UCSD-AML1 (cell line): ENCODE measurements around the gene PCDHB6.
"Not testable (repeated sequence)": the region's sequence is repeated elsewhere in the genome, so short reads cannot be mapped to it uniquely, and the experiment has no call there.

Experiments used
- DNase-seq: peaks from one replicate; lab custom pipeline; 2025; ENCODE audit not compliant: unreplicated experiment; lab: John Stamatoyannopoulos, UW

The PCDHB6 gene

DNA sequence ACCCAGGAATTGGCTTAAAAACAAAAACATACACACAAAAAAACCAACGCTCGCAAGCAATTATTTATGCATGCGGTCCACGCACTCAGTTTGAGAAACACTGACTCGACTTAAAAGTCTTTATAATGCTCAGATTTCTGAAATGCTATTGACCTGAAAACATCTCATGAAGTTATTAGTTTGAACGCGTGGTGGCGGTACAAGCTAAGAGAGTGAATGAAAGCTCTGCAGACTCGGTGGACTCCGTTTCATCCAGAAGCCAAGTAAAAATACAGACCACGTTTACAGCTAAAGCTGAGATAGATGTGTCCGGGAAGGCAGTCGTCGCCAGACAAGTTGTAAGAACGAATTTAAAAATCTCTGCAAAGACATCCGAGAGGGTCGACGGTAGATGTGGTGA lies at the start of gene PCDHB6:
Gene PCDHB6 (plus strand): TSS at position 246 of the 400 bp plus-strand sequence. CDS start 201 bp downstream, outside the sequence.
- DNase-seq: no peak

DNA sequence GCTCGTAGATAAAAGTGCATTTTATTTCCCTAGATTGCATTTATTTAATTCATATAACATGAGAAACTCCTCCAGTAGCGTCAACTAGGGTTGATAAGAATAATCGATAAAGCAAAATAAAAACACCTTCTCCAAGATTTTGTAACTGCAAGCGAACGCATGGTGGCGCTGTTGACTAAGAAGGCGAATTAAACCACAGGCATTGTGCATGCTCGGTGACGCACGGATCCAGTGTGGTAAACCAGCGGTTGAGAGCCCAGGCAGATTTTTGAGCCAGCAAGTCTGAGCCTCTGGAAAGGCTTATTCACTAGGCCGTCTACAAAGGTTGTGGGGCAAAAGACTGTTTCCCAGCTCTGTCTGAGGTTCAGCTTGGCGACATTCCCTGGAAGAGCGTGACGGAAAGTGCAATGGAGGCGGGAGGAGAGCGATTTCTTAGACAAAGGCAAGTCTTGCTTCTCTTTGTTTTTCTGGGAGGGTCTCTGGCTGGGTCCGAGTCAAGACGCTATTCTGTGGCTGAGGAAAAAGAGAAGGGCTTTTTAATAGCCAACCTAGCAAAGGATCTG lies 49.5 kb upstream of the PCDHB6 start, which contains the start of gene PCDHB3:
Gene PCDHB3 (plus strand): TSS at position 231 of the 563 bp plus-strand sequence. CDS start 177 bp downstream, at position 408.
- DNase-seq: peak; percentile 8

DNA sequence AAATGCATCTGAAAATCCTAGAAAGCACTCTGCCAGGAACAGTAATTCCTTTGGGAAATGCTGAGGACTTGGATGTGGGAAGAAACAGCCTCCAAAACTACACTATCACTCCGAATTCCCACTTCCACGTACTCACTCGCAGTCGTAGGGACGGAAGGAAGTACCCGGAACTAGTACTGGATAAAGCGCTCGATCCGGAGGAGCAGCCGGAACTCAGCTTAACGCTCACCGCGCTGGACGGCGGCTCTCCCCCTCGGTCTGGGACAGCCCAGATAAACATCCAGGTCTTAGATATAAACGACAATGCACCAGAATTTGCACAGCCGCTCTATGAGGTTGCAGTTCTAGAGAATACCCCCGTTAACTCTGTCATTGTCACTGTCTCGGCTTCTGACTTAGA lies 48.8 kb upstream of the PCDHB6 start:
- no peak for DNase-seq

DNA sequence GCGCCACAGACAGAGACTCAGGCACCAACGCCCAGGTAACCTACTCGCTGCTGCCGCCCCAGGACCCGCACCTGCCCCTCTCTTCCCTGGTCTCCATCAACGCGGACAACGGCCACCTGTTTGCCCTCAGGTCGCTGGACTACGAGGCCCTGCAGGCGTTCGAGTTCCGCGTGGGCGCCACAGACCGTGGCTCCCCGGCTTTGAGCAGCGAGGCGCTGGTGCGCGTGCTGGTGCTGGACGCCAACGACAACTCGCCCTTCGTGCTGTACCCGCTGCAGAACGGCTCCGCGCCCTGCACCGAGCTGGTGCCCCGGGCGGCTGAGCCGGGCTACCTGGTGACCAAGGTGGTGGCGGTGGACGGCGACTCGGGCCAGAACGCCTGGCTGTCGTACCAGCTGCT lies 47.8 kb upstream of the PCDHB6 start:
- not testable (repeated sequence) for DNase-seq

DNA sequence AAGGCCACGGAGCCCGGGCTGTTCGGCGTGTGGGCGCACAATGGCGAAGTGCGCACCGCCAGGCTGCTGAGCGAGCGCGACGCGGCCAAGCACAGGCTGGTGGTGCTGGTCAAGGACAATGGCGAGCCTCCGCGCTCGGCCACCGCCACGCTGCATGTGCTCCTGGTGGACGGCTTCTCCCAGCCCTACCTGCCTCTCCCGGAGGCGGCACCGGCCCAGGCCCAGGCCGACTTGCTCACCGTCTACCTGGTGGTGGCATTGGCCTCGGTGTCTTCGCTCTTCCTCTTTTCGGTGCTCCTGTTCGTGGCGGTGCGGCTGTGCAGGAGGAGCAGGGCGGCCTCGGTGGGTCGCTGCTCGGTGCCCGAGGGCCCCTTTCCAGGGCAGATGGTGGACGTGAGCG lies 47.4 kb upstream of the PCDHB6 start:
- not testable (repeated sequence) for DNase-seq

DNA sequence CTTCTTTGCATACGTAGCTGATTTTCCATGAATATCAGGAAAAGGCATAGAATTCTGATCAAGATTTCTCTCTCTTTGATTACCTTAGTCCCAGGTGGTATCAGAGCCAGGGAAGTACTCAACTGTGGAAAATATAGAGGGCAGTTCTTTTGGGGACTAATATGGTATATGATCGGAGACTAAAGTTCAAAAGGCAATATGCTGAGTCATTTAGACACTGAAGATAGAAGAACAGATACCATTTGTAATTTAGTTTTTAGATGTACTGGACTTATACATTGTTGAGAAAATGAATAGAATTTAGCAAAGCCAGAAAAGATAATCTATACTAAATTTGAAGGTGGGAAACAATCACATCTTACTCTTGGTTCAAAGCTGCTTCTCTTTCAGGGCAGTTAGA lies 44.5 kb upstream of the PCDHB6 start:
- no peak for DNase-seq

DNA sequence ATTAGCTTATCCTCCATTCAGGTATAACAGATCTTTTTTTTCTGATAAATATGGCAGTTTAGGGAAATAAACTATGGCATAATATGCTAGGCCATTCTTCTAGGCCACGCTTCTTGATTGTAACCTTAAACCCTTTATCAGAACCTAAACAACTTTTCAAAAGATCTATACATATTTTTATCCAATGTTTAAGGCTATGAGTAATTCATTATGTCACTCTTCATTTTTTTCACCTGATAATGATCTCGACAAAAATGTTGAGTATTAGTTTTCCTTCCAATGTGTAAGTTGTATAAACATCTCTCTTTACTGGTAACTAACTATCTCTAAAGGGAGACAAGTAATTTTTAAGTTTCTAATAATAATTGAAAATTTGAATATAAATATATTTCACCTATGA lies 30.6 kb upstream of the PCDHB6 start:
- DNase-seq: no peak

DNA sequence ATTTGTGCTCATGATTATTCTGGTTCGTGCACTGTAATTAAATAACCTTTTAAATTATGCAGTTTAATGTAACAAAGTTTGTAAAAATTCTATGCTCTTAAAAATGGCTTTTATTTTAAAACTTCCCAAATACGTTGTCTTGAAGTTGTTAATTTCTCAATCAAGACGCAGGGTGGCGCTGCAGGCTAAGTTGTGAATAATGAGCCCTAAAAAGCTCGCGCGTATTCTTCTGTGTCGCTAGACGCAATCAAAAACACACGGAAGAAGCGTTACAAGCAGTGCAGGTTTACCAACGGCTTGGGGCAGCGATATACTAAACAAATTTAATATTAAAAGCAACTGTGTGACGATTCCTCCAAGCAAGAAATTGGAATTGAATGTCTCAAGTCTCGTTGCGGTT lies 28.3 kb upstream of the PCDHB6 start, which contains the start of gene PCDHB4:
Gene PCDHB4 (plus strand): TSS at position 256 of the 400 bp plus-strand sequence. CDS start 181 bp downstream, outside the sequence.
- DNase-seq: no peak

DNA sequence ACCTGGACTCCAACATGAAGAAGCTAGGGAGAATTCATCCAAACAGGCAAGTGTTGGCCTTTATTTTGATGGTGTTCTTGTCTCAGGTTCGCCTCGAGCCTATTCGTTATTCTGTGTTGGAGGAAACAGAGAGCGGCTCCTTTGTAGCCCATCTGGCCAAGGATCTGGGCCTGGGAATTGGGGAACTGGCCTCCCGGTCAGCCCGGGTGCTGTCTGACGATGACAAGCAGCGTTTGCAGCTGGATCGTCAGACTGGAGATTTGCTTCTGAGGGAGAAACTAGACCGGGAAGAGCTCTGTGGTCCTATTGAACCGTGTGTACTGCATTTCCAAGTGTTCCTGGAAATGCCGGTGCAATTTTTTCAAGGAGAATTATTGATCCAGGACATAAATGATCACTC lies 27.9 kb upstream of the PCDHB6 start:
- DNase-seq: no peak

DNA sequence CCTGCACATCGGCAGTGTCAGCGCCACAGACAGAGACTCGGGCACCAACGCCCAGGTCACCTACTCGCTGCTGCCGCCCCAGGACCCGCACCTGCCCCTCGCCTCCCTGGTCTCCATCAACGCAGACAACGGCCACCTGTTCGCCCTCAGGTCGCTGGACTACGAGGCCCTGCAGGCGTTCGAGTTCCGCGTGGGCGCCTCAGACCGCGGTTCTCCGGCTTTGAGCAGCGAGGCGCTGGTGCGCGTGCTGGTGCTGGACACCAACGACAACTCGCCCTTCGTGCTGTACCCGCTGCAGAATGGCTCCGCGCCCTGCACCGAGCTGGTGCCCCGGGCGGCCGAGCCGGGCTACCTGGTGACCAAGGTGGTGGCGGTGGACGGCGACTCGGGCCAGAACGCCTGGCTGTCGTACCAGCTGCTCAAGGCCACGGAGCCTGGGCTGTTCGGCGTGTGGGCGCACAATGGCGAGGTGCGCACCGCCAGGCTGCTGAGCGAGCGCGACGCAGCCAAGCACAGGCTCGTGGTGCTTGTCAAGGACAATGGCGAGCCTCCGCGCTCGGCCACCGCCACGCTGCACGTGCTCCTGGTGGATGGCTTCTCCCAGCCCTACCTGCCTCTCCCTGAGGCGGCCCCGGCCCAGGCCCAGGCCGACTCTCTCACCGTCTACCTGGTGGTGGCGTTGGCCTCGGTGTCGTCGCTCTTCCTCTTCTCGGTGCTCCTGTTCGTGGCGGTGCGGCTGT lies 26.3 kb upstream of the PCDHB6 start:
- not testable (repeated sequence) for DNase-seq

DNA sequence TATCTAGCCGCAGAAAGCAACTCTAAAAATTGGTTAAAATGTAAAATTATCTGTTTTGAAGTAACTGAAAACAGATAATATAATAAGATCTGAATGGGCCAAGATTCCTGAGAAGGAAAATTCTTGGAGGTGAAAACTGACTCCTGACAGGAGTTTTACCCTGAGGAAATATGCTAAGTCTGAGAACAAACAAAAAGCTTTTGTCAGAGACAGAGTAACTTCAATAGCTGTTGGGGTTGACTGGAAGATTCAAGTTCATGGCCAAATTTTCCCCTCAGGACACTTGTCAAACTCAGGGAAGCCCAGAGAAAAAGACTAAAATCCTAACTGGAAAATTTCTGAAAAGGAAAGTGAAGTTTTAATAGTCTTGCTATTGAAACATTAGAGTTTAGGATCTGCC lies 22.6 kb upstream of the PCDHB6 start:
- no peak for DNase-seq

DNA sequence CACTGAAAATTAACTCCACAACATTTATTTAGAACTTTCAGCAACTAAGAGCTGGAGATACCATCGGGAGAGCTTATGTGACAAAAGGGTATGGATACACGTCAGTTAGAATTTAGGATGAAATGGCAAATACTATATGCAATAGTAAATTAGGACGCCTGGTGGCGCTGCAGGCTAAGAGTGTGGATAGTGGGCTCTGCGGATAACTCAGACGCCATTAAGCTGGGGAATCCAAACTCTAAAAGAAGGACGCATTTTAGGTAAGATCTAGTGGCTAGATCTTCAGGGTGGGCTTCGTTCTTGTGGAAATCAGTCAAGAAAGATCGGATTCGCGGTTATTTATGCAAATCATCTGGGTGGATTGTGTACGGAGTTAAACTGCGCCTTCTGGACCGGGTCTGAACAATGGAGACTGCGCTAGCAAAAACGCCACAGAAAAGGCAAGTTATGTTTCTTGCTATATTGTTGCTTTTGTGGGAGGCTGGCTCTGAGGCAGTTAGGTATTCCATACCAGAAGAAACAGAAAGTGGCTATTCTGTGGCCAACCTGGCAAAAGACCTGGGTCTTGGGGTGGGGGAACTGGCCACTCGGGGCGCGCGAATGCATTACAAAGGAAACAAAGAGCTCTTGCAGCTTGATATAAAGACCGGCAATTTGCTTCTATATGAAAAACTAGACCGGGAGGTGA lies 14.7 kb upstream of the PCDHB6 start, which contains the start of gene PCDHB5:
Gene PCDHB5 (plus strand): TSS at position 177 of the 688 bp plus-strand sequence. CDS start 229 bp downstream, at position 406.
- DNase-seq: no peak

DNA sequence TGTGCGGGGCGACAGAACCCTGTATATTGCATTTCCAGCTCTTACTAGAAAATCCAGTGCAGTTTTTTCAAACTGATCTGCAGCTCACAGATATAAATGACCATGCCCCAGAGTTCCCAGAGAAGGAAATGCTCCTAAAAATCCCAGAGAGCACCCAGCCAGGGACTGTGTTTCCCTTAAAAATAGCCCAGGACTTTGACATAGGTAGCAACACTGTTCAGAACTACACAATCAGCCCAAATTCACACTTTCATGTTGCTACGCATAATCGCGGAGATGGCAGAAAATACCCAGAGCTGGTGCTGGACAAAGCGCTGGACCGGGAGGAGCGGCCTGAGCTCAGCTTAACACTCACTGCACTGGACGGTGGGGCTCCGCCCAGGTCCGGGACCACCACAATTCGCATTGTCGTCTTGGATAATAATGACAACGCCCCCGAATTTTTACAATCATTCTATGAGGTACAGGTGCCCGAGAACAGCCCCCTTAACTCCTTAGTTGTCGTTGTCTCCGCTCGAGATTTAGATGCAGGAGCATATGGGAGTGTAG lies 14.1 kb upstream of the PCDHB6 start:
- no peak for DNase-seq

DNA sequence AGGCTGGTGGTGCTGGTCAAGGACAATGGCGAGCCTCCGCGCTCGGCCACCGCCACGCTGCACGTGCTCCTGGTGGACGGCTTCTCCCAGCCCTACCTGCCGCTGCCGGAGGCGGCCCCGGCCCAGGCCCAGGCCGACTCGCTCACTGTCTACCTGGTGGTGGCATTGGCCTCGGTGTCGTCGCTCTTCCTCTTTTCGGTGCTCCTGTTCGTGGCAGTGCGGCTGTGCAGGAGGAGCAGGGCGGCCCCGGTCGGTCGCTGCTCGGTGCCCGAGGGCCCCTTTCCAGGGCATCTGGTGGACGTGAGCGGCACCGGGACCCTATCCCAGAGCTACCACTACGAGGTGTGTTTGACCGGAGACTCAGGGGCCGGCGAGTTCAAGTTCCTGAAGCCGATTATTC lies 12.5 kb upstream of the PCDHB6 start:
- not testable (repeated sequence) for DNase-seq

DNA sequence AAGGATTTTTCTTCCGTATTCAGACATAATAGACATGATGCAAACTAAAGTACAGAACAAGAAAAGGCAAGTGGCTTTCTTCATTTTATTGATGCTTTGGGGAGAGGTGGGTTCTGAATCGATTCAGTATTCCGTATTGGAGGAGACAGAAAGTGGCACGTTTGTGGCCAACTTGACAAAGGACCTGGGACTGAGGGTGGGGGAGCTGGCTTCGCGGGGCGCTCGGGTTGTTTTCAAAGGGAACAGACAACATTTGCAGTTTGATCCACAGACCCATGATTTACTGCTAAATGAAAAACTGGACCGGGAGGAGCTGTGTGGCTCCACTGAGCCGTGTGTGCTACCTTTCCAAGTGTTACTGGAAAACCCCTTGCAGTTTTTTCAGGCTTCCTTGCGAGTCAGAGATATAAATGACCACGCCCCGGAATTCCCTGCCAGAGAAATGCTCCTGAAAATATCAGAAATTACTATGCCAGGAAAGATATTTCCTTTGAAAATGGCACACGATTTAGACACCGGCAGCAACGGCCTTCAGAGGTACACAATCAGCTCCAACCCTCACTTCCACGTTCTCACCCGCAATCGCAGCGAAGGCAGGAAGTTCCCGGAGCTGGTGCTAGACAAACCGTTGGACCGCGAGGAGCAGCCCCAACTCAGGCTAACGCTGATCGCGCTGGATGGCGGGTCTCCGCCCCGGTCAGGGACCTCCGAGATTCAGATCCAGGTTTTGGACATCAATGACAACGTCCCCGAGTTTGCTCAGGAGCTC lies 551 bp downstream of the PCDHB6 start:
- DNase-seq: no peak

DNA sequence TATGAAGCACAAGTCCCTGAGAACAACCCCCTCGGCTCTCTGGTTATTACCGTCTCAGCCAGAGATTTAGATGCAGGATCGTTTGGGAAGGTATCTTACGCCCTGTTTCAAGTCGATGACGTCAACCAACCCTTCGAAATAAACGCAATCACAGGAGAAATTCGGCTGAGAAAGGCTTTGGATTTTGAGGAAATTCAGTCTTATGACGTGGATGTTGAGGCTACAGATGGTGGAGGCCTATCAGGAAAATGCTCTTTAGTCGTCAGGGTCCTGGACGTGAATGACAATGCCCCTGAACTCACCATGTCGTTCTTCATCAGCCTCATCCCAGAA lies 1.1 kb downstream of the PCDHB6 start:
- DNase-seq: no peak

DNA sequence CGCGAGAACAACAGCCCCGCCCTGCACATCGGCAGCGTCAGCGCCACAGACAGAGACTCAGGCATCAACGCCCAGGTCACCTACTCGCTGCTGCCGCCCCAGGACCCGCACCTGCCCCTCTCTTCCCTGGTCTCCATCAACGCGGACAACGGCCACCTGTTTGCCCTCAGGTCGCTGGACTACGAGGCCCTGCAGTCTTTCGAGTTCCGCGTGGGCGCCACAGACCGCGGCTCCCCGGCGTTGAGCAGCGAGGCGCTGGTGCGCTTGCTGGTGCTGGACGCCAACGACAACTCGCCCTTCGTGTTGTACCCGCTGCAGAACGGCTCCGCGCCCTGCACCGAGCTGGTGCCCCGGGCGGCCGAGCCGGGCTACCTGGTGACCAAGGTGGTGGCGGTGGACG lies 1.8 kb downstream of the PCDHB6 start:
- DNase-seq: not testable (repeated sequence)

DNA sequence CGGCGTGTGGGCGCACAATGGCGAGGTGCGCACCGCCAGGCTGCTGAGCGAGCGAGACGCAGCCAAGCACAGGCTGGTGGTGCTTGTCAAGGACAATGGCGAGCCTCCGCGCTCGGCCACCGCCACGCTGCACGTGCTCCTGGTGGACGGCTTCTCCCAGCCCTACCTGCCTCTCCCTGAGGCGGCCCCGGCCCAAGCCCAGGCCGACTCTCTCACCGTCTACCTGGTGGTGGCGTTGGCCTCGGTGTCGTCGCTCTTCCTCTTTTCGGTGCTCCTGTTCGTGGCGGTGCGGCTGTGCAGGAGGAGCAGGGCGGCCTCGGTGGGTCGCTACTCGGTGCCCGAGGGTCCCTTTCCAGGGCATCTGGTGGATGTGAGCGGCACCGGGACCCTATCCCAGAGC lies 2.2 kb downstream of the PCDHB6 start:
- DNase-seq: not testable (repeated sequence)

DNA sequence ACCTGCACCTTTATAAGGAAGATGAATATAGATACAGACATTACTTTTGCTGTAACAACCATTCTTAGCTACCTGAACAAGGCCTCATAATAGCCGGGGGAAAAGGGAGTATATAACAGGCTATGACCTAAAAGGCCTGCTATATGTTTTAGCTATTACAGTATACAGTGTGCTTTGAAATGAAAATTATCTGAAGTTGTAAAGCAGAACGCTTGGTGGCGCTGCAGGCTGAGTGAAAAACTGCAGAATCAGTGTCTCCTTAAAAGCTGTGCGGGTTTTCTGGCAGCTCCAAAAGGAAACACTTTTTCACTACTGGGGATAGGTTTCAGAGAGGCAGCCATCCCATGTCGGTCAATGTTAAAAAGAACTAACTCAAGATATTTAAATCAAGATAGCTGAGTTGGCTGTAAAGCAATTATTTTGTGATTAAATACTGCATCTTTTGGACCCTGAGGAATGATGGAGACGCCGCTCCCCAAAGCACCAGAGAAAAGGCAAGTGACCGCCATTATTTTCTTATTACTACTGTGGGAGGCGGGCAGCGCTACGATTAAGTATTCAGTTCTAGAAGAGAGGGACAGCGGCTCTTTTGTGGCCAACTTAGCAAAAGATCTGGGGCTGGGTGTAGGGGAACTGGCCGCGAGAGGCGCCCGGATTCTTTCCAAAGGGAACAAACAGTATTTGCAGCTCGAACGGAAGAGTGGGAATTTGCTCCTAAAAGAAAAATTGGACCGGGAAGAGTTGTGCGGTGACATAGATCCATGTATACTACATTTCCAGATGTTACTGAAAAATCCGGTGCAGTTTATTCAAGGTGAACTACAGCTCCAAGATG lies 5.9 kb downstream of the PCDHB6 start:
- DNase-seq: no peak

DNA sequence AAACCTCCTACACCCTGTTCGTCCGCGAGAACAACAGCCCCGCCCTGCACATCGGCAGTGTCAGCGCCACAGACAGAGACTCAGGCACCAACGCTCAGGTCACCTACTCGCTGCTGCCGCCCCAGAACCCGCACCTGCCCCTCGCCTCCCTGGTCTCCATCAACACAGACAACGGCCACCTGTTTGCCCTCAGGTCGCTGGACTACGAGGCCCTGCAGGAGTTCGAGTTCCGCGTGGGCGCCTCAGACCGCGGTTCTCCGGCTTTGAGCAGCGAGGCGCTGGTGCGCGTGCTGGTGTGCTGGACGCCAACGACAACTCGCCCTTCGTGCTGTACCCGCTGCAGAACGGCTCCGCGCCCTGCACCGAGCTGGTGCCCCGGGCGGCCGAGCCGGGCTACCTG lies 7.5 kb downstream of the PCDHB6 start:
- DNase-seq: not testable (repeated sequence)
